ENCODE measurements around the gene KRTAP12-1. TPM values are rescaled to one million over a fixed set of nuclear protein-coding genes. Genes with fewer than 3 reads are reported as not detected.
"Not testable (repeated sequence)": the region's sequence is repeated elsewhere in the genome, so short reads cannot be mapped to it uniquely, and the experiment has no call there.

The KRTAP12-1 gene
- total RNA-seq, 1 experiment from 2014 or later: 0.80 TPM

- no peak overlapping the region for H3K27ac ChIP-seq (ENCODE audit: low read depth, low read length, poor library complexity, severe bottlenecking)
- DNase-seq (ENCODE audit: low spot score): no peak
- intact Hi-C loops (cut with micrococcal nuclease; ENCODE audit: unreplicated experiment): no loop called here
- H3K27me3 ChIP-seq (replicated peaks; ENCODE audit: insufficient read depth, low read depth, low read length, poor library complexity): no peaks in the 10 kb centered on the region
- no peak overlapping the region for H3K4me3 ChIP-seq (ENCODE audit: low read depth, low read length, poor library complexity, severe bottlenecking)
- ChIA-PET CTCF (no interaction called here), POLR2A (ENCODE audit: low non-redundant PET) (interaction anchor here (0.7 kb wide), 1 partner anchor 1023 kb away, joined by 6 read pairs; no protein-coding TSS in a partner anchor)
- no peaks in the 10 kb centered on the region for H3K4me1 ChIP-seq (ENCODE audit: insufficient read depth, low read length, poor library complexity, severe bottlenecking)
- no peaks in the 10 kb centered on the region for H3K36me3 ChIP-seq (ENCODE audit: insufficient read depth, low read length, poor library complexity, severe bottlenecking)
- TF ChIP-seq EZH2 (IDR thresholded peaks at IDR 0.05; ENCODE audit: borderline replicate concordance, low read depth, low read length, poor library complexity, severe bottlenecking): no peak
- TF ChIP-seq CTCF (conservative IDR thresholded peaks at IDR 0.05; ENCODE audit: low read depth, low read length): no peak
- peaks cover 16% of the 10 kb centered on the region for H3K9me3 ChIP-seq (ENCODE audit: low read depth, low read length, poor library complexity, severe bottlenecking)
- BruUV-seq (replicated peaks): no TSS peak
These were observed 37.1 kb downstream of the KRTAP12-1 start for GRCh38 chr21:44644878-44645277.

DNA sequence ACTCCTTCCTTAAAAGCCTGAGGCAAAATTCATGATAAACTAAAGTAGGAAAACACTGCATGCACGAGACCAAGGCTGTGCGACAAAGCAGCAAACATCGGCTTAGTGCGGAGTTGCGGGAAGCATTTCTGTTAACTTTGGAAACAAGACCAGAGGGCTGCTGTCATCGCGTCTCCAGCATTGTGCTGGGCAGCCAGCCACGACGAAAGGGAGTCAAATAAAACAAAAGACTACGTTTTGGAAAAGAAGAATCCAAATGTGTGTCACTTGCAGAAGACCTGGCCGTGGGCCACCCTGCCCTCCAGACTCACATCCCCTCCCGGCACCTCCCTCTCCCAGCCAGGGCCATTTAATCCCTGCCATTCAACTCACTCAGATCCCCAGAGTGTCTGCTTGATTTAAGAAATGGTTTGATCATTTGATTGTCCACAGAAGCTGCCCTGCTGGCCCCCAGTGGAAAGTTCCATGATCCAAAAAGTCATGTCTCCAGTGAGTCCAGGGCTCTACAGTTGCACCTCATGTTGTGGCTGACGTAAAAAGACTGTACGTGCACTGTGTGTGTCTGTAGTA is 38.1 kb downstream of the KRTAP12-1 start:
- Histone ChIP-seq H3K4me3 (ENCODE audit: low read depth, low read length, poor library complexity, severe bottlenecking) (no peak overlapping the region), H3K4me1 (ENCODE audit: insufficient read depth, low read length, poor library complexity, severe bottlenecking) (no peaks in the 10 kb centered on the region), H3K36me3 (ENCODE audit: insufficient read depth, low read length, poor library complexity, severe bottlenecking) (no peaks in the 10 kb centered on the region), H3K9me3 (ENCODE audit: low read depth, low read length, poor library complexity, severe bottlenecking) (peaks cover 16% of the 10 kb centered on the region), H3K27me3 (replicated peaks; ENCODE audit: insufficient read depth, low read depth, low read length, poor library complexity) (no peaks in the 10 kb centered on the region), H3K27ac (ENCODE audit: low read depth, low read length, poor library complexity, severe bottlenecking) (no peak overlapping the region)
- CTCF ChIA-PET: no interaction called here
- TF ChIP-seq EZH2 (IDR thresholded peaks at IDR 0.05; ENCODE audit: borderline replicate concordance, low read depth, low read length, poor library complexity, severe bottlenecking): no peak
- DNase-seq (ENCODE audit: low spot score): no peak
- intact Hi-C loops (cut with micrococcal nuclease; ENCODE audit: unreplicated experiment): no loop called here
- POLR2A ChIA-PET (ENCODE audit: low non-redundant PET): no interaction called here
- no TSS peak for BruUV-seq (replicated peaks)

GRCh38 chr21:44640761-44641160 is 41.2 kb downstream of the KRTAP12-1 start:
- intact Hi-C loops (cut with micrococcal nuclease; ENCODE audit: unreplicated experiment): no loop called here
- H3K4me3 ChIP-seq (ENCODE audit: low read depth, low read length, poor library complexity, severe bottlenecking): no peak overlapping the region
- DNase-seq (ENCODE audit: low spot score): no peak
- TF ChIP-seq CTCF (conservative IDR thresholded peaks at IDR 0.05; ENCODE audit: low read depth, low read length): no peak
- no peak for TF ChIP-seq EZH2 (IDR thresholded peaks at IDR 0.05; ENCODE audit: borderline replicate concordance, low read depth, low read length, poor library complexity, severe bottlenecking)
- H3K36me3 ChIP-seq (ENCODE audit: insufficient read depth, low read length, poor library complexity, severe bottlenecking): no peaks in the 10 kb centered on the region
- H3K27me3 ChIP-seq (replicated peaks; ENCODE audit: insufficient read depth, low read depth, low read length, poor library complexity): no peaks in the 10 kb centered on the region
- POLR2A ChIA-PET (ENCODE audit: low non-redundant PET): no interaction called here
- no TSS peak for BruUV-seq (replicated peaks)
- H3K4me1 ChIP-seq (ENCODE audit: insufficient read depth, low read length, poor library complexity, severe bottlenecking): no peaks in the 10 kb centered on the region
- CTCF ChIA-PET: no interaction called here
- H3K9me3 ChIP-seq (ENCODE audit: low read depth, low read length, poor library complexity, severe bottlenecking): peaks cover 16% of the 10 kb centered on the region
- no peak overlapping the region for H3K27ac ChIP-seq (ENCODE audit: low read depth, low read length, poor library complexity, severe bottlenecking)

DNA sequence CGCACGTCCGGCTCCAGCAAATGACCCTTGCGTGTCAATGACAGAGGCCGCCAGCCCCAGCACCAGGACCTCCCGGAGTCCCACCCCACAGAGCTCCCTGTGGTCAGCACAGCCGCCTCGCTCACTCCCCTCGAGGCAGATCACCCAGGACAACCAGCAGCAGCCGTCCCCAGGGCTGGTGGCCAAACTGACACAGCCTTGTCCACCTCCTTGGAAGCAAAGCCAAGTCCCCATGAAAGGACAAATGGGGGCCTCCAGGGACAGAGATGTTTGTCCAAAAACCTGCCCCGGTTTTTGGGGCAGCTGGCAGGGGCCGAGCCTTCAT is 42.7 kb downstream of the KRTAP12-1 start:
- Histone ChIP-seq H3K27me3 (replicated peaks; ENCODE audit: insufficient read depth, low read depth, low read length, poor library complexity) (no peaks in the 10 kb centered on the region), H3K27ac (ENCODE audit: low read depth, low read length, poor library complexity, severe bottlenecking) (no peak overlapping the region), H3K4me1 (ENCODE audit: insufficient read depth, low read length, poor library complexity, severe bottlenecking) (no peaks in the 10 kb centered on the region), H3K4me3 (ENCODE audit: low read depth, low read length, poor library complexity, severe bottlenecking) (no peak overlapping the region), H3K36me3 (ENCODE audit: insufficient read depth, low read length, poor library complexity, severe bottlenecking) (no peaks in the 10 kb centered on the region), H3K9me3 (ENCODE audit: low read depth, low read length, poor library complexity, severe bottlenecking) (peaks cover 6% of the 10 kb centered on the region)
- no TSS peak for BruUV-seq (replicated peaks)
- no peak for DNase-seq (ENCODE audit: low spot score)
- TF ChIP-seq EZH2 (IDR thresholded peaks at IDR 0.05; ENCODE audit: borderline replicate concordance, low read depth, low read length, poor library complexity, severe bottlenecking): no peak
- no peak for TF ChIP-seq CTCF (conservative IDR thresholded peaks at IDR 0.05; ENCODE audit: low read depth, low read length)
- POLR2A ChIA-PET (ENCODE audit: low non-redundant PET): no interaction called here
- CTCF ChIA-PET: no interaction called here
- intact Hi-C loops (cut with micrococcal nuclease; ENCODE audit: unreplicated experiment): no loop called here

- H3K27me3 ChIP-seq (replicated peaks; ENCODE audit: insufficient read depth, low read depth, low read length, poor library complexity); BruUV-seq (replicated peaks); H3K4me1 ChIP-seq (ENCODE audit: insufficient read depth, low read length, poor library complexity, severe bottlenecking); POLR2A ChIA-PET (ENCODE audit: low non-redundant PET); H3K9me3 ChIP-seq (ENCODE audit: low read depth, low read length, poor library complexity, severe bottlenecking); H3K27ac ChIP-seq (ENCODE audit: low read depth, low read length, poor library complexity, severe bottlenecking); CTCF ChIA-PET; DNase-seq (ENCODE audit: low spot score); H3K36me3 ChIP-seq (ENCODE audit: insufficient read depth, low read length, poor library complexity, severe bottlenecking); H3K4me3 ChIP-seq (ENCODE audit: low read depth, low read length, poor library complexity, severe bottlenecking); intact Hi-C loops (cut with micrococcal nuclease; ENCODE audit: unreplicated experiment): not testable (repeated sequence)
These were observed 43.2 kb downstream of the KRTAP12-1 start for GRCh38 chr21:44638506-44639330.
